ENCODE measurements around the gene MTHFD1L. TPM values are rescaled to one million over a fixed set of nuclear protein-coding genes. Genes with fewer than 3 reads are reported as not detected.
A peak's percentile ranks its signal among the peaks of the same experiment; 100 is the strongest.

MTHFD1L gene
- total RNA-seq, 1 experiment from 2014 or later, result 38.1 TPM

DNA sequence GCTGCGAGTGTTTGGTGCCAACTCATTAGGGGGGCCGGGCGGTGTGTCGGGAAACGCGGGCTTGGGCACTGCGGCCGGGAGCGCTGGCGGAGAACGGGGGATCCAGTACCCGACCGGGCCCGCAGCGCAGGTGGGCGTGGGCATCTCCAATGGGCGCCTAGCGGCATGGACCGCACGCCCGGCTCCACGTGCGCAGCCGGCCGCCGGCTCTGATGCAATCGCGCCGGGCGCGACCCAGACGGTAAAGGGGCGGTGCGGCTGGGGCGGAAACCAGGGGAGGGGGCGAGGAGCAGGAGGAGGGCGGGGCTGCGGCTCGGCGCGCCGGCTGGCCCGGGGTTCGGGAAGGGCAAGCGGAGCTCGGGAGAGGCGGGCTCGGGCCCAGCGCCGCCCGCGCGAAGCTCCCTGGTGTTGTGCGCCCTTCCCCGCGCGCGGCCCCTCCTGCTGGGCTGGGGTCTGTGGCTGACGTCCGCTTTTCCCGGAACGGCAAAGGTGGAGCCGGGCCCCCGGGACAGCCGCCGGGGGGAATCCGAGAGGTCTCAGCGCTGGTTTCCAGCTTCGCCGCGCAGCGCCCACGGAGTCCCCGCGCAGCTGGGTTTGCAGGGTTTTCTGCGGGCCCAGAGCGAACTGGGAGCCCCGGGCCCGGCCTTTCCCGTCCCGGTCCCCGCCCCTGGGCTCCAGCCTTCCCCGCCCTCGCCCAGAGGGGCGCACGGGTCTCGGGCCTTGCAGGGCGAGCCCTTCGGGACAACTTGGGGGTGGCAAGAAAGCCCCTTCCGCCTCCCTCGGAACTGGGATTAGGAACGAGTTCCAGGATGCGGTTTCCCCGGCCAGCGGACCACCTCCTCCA lies 867 bp downstream of the MTHFD1L start:
- DNase-seq (ENCODE audit: low read depth), result peak; percentile 83

DNA sequence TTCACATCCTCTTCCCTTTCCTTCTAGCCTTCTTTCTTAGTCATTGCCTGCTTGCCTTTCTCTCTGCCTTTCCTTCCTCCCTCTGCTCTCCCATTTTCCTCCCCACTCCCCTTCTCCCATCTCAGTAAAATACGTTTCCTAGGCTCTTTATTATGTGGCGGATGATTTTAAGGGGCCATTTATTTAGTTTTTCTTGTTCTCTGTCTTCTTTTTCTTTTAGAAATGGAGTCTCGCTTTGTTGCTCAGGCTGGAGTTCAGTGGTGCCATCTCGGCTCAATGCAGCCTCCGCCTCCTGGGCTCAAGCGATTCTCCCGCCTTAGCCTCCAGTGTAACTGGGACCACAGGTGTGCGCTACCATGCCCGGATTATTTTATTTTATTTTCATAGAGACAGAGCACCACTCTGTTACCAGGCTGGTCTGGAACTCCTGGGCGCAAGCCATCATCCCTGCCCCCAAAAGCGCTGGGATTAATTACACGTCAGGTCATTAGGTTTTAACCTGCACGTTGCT lies 1.5 kb downstream of the MTHFD1L start:
- no peak for DNase-seq (ENCODE audit: low read depth)

DNA sequence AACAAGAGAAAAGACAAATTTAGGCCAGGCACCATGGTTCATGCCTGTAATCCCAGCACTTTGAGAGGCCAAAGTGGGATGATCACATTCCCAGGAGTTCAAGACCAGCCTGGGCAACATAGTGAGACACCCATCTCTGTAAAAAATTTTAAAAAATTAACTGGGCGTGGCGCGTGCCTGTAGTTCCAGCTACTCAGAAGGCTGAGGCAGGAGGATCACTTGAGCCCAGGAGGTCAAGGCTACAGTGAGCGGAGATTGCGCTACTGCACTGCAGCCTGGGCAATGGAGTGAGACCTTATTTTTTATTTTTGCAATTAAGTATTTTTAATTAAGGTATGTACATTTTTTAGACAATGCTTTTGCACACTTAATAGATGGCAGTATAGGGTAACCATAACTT lies 3.3 kb downstream of the MTHFD1L start:
- no peak for DNase-seq (ENCODE audit: low read depth)

DNA sequence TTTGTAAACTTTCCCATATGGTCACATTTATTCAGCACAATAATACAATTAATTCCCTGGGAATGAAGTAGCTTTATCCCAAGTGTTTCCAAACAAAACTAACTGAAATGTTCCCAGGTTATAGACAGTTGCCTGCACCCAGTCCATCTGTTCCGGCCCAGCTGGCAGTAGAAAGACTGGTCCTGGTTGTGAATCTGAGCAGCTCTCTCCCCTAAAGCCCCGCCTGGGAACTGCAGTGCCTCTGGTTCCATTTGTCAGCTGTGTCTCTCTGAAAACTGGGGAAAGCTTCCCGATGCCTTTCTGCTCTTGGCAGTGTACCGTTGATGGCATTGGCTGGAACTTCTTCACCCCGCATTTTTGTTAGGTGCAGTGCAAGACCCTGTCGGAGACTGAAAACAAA lies 8.7 kb downstream of the MTHFD1L start:
- DNase-seq (ENCODE audit: low read depth), result no peak

DNA sequence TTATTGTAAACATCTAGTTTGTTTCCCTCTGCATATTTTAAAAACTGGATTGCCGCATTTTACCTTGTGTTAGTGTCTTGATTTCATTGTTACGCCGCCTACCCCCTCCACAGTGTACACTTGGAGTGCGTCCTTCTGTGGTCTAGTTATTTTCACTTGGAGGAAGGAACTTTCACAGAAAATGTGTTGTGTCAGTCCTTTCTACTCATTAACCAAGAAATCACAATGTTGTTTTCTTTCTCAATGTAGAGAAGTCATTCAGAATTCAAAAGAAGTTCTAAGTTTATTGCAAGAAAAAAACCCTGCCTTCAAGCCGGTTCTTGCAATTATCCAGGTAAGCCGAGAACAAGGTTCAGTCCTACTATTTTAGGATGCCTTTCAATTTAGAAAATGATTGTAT lies 10.3 kb downstream of the MTHFD1L start:
- DNase-seq (ENCODE audit: low read depth), result no peak

DNA sequence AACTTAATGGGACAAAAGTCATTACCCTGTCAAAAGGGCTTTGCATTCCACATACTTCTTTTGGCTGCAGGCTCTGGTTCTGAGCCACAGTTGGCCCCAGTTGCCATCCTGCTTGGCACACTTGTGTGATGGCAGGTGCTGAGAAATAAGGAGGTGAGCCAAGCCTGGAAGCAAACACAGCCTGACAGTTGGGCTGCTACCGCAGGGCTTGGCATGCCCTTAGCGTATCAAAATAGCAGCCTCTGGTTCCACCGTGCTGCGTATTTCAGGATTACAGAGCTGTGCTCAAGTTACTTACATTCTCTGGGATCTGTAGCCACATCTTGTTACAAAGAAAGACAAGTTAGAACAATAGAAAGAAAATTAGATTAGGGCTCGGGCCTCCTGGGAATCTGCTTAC lies 11.1 kb downstream of the MTHFD1L start:
- DNase-seq (ENCODE audit: low read depth), result peak; percentile 70

DNA sequence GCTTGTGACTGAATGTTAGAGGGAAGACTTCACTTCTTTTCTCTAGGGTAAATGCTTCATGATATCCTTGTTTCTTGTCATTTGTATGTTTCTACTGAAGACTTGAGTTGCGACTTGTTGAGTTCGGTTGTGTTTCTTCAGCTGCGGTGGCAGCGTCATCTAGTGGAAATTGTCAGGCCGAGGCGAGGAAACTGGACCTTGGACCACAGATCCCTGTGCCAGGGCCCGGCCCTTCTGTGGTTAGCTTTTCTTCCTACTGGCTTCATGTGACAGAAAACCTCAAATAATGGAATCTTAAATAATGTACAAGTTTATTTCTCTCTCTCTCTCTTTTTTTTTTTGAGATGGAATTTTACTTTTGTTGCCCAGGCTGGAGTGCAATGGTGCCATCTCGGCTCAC lies 12.4 kb downstream of the MTHFD1L start:
- peak; percentile 46 for DNase-seq (ENCODE audit: low read depth)

DNA sequence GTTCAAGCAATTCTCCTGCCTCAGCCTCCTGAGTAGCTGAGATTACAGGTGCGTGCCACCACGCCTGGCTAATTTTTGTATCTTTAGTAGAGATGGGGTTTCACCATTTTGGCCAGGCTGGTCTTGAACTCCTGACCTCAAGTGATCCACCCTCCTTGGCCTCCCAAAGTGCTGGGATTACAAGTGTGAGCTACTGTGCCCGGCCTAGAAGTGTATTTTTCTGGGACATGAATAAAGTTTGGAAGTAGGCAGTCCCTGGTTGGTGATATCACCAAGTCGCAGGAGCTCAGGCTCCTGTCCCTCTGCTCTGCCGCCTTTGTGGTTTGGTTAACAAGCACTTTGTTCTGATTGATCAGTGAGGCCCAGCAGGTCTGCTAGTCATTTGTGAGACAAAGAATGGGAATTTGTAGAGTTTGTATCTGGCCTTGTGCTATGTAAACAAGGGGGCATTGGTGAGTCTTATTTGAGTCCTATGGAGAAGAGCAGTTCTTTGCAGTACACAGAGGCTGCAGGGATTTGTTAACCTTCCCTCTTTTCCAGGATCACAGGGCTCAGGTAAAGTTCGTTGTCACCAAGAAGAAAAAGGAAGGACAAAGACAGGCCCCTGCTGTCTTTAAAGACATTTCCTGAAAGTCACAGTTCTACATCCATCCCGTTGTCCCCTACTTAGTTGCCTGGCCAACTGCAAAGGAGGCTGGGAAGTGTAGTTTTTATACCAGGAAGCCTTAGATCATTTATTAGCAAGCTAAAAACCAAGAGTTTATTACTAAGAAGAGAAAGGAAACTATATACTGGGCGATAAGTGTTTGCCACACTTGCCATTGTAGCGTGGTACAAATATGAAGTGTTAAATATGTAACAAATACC lies 13.1 kb downstream of the MTHFD1L start:
- DNase-seq (ENCODE audit: low read depth), result no peak

DNA sequence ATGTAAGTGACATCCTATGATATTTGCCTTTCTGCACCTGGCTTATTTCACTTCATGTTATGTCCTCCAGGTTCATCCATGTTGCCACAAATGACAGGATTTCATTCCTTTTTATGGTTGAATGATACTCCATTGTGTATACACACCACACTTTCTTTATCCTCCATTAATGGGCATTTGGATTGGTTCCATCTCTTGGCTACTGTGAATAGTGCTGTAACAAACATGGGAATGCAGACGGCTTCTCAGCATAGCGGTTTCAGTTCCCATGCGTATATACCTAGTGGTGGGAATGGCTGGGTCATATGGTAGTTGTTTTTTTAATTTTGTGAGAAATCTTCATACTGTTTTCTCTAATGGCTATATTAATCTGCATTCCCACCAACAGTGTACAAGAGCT lies 14.8 kb downstream of the MTHFD1L start:
- DNase-seq (ENCODE audit: low read depth), result no peak

DNA sequence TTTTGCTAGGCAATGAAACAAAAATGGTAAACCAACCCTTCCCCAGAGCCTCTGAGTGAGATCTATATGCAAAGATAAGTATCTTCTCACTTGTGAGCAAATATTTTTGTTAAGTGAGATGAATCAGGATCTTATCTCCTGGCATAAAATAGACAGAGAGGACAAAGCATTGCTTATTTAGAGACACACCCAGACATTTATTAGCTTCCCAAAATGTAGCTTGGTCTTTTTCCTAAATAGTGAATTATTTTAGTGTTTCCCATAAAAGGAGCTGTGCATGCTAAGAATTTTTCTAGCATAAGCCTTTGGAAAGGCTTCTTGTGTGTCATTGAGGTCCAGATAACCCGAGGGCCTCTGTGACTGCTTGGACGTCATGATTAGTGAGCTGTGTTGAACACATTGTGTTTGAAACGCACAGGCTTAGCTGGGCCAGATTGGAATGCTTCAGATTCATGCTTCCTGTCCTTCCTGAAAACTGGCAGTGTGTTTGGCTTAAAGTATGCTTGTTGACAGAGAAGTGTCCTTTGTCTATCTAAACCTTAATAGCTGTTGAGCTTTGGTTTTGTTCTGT lies 16.5 kb downstream of the MTHFD1L start:
- DNase-seq (ENCODE audit: low read depth), result peak; percentile 79

DNA sequence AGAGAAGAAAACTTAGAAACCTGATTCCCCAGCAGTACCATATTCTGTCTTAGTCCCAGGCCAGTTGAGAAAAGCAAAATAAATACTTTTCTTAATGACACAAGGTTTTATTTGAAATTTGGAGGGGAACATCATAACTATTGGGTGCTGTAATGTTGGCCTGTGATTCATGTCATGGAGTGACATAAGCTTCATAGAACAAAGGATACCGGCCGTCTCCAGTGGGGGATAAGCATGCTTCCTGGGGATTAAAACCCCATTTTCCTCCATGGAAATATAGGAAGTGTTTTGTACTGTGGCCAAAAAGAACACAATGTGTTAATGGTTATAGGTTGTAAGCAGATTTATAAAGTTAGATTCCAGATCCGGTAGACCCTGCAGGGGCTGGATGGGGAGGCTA lies 18.0 kb downstream of the MTHFD1L start:
- DNase-seq (ENCODE audit: low read depth), result no peak

DNA sequence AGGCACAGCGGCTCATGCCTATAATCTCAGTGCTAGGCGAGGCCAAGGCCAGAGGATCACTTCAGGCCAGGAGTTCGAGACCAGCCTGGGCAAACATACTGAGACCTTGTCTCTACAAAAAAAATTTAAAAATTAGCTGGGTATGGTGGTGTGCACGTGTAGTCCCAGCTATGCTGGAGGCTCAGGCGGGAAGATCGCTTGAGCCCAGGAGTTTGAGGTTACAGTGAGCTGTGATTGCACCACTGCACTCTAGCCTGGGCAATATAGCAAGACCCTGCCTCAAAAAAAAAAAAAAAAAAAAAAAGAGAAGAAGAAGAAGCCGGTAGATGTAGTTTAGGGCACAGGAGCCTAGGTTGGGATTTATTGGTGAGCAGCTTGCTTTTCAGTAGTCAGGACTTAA lies 20.7 kb downstream of the MTHFD1L start:
- no peak for DNase-seq (ENCODE audit: low read depth)

DNA sequence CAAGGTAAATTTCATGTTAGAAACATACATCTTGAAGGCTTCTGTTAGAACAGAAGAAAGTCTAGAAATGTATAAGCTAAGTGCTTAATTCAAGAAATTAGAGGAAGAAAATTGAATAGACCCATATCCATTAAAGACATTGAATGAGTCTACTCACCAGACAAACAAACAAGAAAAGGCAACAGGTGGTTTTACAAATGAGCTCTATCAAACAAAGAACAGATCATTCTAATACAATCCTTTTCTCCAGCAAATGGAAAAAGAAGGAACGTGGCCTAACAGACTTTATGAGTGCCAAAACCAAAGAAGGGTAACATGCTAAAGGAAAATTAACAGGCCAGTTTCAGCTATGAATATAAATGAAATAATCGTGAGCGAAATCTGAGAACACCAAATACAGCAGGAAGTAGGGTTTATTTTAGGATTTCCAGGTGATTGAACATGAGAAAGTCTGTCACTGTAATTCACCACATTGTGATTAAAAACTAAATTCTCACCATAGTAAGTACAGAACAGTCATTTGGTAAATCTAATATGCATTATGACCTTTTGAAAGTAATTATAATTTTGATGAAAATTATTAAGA lies 22.6 kb downstream of the MTHFD1L start:
- DNase-seq (ENCODE audit: low read depth), result no peak

DNA sequence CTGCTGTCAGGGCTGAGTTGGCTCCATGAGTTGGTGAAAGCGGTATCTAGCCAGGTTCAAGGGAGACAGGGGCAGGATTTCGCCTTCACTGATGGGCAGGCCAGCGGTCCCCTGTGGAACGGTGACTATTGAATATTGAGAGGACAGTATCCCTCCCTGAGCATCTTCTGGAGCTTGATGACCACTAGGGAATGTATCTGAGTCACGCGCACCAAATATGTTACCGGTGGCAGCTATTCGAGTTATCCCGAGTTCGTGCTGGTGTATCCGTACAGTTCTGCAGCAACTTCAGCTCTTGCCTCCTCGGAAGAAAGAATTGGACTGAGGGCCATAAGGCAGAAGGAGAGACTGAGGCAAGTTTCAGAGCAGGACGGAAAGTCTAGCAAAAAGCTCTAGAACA lies 24.8 kb downstream of the MTHFD1L start:
- no peak for DNase-seq (ENCODE audit: low read depth)

DNA sequence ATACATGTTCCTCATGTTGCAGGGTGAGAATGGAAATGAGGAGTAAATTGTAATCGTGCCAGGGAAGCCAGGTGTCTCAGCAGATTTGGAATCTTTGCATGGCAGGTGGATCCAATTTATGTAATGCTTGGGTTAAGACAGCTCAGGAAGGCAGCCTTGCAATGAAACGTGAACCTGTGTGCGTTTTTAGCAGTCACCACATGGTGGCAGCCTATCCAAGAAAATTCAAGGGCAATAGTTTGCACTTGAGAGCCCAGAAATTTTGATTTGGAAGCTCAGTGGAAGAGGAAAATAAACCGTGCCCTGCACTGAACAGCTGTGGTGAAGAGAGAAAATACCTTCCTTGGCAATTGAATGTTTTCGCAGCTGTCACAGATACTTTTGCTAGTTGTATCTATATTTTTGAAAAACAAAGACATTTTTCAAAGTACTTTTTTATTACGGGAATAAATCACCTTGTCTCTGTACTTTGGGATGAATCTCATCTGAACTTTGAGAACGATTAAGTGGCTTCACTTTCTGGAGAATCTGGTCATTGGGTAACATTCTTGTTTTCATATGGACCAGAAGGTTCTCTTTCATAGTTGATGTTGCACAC lies 26.5 kb downstream of the MTHFD1L start:
- DNase-seq (ENCODE audit: low read depth), result peak; percentile 96

DNA sequence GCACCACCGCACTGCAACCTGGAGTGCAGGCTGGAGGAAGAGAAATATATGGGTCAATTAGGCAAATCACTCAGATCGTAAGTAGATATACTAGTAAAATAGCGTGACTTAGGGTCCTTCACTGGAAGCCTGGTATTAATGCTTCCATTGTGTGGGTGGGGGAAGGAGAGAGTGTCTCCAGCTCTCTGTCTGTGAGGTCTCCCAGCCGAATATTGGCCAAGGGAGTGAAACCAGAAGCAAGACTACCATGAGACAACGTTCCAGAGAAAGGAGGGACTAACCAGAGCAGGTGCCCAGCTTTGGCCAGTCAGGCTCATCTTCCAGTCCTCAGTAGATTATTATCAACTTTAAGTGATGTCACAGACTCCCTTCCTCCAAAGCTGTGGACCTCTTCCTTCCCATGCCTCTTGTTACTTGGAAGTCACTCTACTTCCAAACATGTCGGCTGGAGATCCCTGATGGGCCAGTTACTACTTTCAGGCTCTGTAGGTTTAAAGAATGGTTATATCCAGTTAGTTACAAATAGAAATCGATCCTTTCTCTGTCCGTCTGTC lies 28.8 kb downstream of the MTHFD1L start:
- DNase-seq (ENCODE audit: low read depth), result no peak

DNA sequence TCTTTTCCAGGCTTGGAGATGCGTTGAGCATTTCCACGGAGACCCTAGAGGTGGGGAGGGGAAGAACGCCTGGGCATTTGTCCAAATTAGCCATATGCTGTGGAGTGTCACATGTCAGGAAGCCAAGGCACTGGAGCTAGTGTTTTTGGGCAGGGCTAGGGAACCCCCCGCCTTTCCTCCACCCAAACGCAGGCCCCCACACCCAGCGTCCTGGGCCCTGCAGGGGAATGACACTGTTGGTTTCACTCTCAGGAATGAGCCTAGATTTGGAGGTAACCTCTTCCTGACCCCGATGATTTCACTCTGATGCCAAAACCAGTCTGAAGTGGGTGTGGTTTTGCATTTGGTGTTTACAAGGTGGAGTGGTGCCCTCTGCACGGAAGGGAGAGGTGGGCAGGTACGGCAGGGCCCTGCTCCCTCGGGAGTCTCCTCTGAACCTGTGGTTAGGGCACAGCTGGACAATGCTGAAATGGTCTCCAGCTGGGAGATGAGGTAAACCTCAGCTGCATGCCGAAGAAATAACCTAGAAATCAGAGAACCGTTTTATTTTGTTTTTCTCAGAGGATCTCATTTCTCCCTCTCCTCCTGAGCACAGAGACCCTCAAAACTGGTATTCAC lies 29.5 kb downstream of the MTHFD1L start:
- DNase-seq (ENCODE audit: low read depth), result peak; percentile 63

DNA sequence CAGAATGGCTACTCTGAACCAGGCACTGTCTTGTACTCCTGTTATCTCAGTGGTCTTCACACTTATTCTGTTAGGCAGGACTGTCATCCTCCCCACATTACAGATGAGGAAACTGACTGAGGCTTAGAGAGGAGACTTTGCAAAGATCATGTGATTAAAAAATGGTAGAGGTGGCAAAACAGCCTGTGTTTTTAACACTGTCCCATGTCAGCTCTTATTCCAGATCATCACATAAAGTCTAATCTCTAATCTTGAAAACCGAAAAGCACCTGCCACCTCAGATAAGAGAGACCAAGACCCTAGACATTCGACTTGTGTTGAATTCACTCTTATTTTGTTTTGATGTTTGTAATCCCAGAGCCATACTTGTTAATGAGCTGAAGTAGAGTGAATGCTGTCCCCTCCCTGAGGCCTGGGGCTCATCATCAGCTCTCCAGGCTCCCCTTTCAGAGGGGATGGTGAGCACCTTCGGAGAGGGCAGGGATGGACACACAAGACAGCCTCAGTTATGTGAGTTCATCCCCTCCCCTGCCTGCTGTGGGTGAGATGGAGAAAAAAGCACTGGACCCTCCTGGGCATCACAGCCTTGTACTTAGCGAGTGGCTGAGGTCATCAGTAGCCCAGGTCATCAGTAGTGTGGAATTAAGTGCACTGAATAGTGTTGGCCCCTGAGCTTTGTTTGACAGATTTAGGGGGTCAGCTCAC lies 30.6 kb downstream of the MTHFD1L start:
- DNase-seq (ENCODE audit: low read depth), result no peak

DNA sequence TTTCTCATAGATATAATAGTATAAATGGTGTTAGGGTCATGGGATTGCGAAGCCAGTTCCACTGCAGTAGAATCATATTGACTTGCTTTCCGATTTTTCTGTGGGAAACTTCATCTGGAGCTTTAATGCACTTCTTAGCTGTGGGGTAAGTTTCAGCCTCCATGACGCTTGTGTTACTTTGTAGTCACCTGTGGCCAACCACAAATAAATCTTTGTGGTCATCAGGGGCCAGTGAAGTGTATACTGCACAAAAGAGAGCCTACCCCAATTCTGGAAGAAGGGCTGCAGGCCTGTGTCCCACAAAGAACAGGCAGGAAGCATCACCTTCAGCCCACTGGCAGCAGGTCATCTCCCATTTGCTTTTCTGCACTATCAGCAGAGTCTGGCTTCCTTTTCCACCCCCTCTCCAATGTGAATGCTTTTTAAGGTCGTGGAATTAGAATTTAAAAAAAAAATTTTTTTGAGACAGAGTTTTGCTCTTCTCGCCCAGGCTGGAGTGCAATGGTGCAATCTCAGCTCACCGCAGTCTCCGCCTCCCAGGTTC lies 32.0 kb downstream of the MTHFD1L start:
- DNase-seq (ENCODE audit: low read depth), result no peak
